HFF-Myc (cell line): ENCODE measurements around the gene IL1R1.
A peak's percentile ranks its signal among the peaks of the same experiment; 100 is the strongest.

Experiments used
- DNase-seq: peaks from one replicate; pipeline ENCODE4 v3.0.0-alpha.2; 2011; ENCODE audit warnings: low read depth; ENCODE audit errors: extremely low read depth
- H3K4me3 ChIP-seq: replicated peaks from 2 replicates; pipeline ENCODE4 v1.5.1; 2011; ENCODE audit warnings: low read depth, mild to moderate bottlenecking, control low read depth, low read length
- CTCF ChIP-seq: IDR thresholded peaks from 2 replicates; pipeline ENCODE4 v1.5.1; 2012; ENCODE audit warnings: mild to moderate bottlenecking, low read depth, low read length, control low read depth; ENCODE audit errors: missing control alignments

The IL1R1 gene

GRCh38 chr2:102181376-102181775, 38.8 kb downstream of the IL1R1 start:
- H3K4me3 ChIP-seq: no peak overlapping the region
- TF ChIP-seq CTCF: no peak
- DNase-seq: no peak

DNA sequence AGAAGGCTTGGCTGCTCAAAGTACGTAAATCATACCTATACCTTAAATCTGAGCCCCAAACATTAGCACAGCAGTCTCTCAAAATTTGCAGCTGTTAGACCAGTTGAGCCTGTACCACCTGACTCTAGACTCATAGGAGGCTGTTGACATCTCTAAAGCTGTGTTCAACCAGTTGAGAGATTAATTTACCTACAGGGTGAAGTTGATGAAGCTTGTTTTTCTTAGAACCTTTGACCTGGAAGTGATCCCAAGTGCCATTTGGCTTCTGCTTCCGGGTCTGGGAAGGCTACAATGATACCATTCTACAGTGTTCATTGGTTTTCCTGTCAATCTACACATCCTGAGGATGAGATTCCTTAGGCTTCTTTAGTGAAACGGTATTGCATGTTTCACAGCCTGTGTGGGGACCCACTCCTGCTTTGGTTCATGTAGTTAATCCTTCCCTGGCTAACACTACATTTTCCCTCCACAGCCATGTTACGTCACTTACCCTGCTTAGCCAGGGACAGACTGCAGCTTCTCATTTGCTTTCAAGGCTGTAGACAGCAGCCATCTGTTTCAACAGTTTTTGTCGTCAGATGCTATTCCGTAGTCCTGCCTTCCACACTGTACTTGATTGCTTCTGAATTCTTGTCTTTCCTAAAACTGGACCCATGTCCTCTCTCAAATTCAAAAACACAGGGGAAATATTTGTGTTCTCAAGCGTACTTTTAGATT, 39.5 kb downstream of the IL1R1 start:
- TF ChIP-seq CTCF: no peak
- no peak overlapping the region for H3K4me3 ChIP-seq
- DNase-seq: no peak

- no peak for TF ChIP-seq CTCF
Measured at GRCh38 chr2:102184018-102184417, 41.5 kb downstream of the IL1R1 start.

GRCh38 chr2:102184568-102184967, 42.0 kb downstream of the IL1R1 start:
- no peak for DNase-seq
- no peak overlapping the region for H3K4me3 ChIP-seq
- no peak for TF ChIP-seq CTCF

More at GRCh38 chr2:102184018-102184417, 41.5 kb downstream of the IL1R1 start:
- no peak overlapping the region for H3K4me3 ChIP-seq
- DNase-seq: no peak

DNA sequence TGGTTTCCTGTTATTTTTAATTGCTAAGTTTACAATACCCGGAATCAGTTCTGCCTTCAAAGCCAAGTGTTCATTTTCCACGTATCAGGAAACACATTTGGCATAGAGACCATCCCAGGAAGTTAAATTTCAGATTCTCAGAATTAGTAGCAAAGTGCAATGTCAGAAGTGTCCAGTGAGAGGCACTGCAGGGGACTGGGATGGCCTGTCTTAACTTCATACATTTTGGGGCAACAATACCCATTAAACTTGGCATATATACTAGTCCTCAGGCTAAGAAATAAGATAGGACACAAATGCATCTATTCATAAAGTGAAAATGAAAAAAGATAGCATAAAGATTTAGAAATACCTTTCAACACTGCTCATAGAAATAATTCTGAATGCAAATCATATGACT, 42.8 kb downstream of the IL1R1 start:
- no peak overlapping the region for H3K4me3 ChIP-seq
- TF ChIP-seq CTCF: peak; percentile 47
- DNase-seq: no peak

- no peak for DNase-seq
- no peak for TF ChIP-seq CTCF
- 0 out of 2 replicates have a peak within 1 kb of the TSS, but pooled peaks have one; percentile 0 for H3K4me3 ChIP-seq
Measured at GRCh38 chr2:102186791-102187495, 44.4 kb downstream of the IL1R1 start, which contains the start of gene IL1RL2. IL1RL2 (plus strand) TSS chr2:102187023; CDS start chr2:102187868, 845 bp downstream.
